IgD-negative memory B cell (primary cell): ENCODE data around the gene CBFB. TPM values are rescaled to one million over a fixed set of nuclear protein-coding genes. Genes with fewer than 3 reads are reported as not detected.
A peak's percentile ranks its signal among the peaks of the same experiment; 100 is the strongest.
"Not testable (repeated sequence)": the region's sequence is repeated elsewhere in the genome, so short reads cannot be mapped to it uniquely, and the experiment has no call there.

Source experiments
- H3K27ac Mint-ChIP-seq, 3 donors: one replicate each; pipeline ENCODE4 v1.8.0; 2020 to 2022; ENCODE audit warnings: mild to moderate bottlenecking in 3 of 3, mixed read lengths in 3 of 3, moderate library complexity in 1 of 3
- H3K27me3 Mint-ChIP-seq: one replicate; pipeline ENCODE4 v1.8.0; 2021; ENCODE audit warnings: mixed read lengths
- H3K36me3 Mint-ChIP-seq: one replicate; pipeline ENCODE4 v1.8.0; 2020; ENCODE audit warnings: mild to moderate bottlenecking, mixed read lengths
- H3K4me1 Mint-ChIP-seq, 3 donors: one replicate each; pipeline ENCODE4 v1.8.0; 2020 to 2022; ENCODE audit warnings: mixed read lengths in 3 of 3, mild to moderate bottlenecking in 1 of 3
- H3K4me3 Mint-ChIP-seq, 4 donors: one replicate each; pipeline ENCODE4 v1.8.0; 2020 to 2022; ENCODE audit warnings: mild to moderate bottlenecking in 4 of 4, mixed read lengths in 4 of 4, moderate library complexity in 3 of 4
- H3K9me3 Mint-ChIP-seq, 3 donors: one replicate each; pipeline ENCODE4 v1.8.0; 2020 to 2021; ENCODE audit warnings: mixed read lengths in 3 of 3, mild to moderate bottlenecking in 1 of 3
- polyA plus RNA-seq: library from polyadenylated mRNA; unstranded; fragments of 300-500 nt; fragmentation: Illumina TruSeq; gene quantifications from one replicate; pipeline ENCODE4 v1.2.3, GENCODE V29; 2021

CBFB gene
- polyA plus RNA-seq, 1 donor from 2014 or later = 43.3 TPM

DNA sequence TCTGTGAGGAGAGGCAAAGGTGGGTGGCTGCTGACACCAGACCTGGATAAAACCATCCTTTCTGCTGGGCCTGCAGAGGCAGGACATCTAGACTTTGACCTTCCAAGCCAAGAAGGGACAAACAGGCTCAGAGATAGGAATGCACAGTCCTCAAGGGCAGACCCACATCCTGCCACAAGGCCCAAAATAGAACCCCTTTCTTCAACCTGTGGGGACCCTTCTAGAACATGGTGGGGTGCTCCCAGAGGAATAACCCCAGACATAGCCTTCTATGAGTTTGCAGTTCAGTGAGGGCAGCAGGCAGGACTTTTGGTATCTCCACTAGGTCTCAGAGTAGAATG lies 3.8 kb upstream of the CBFB start:
- no peaks in the 10 kb centered on the region for H3K9me3 Mint-ChIP-seq
- H3K27ac Mint-ChIP-seq = no peak overlapping the region

GRCh38 chr16:67026570-67026969 lies 2.4 kb upstream of the CBFB start:
- Mint-ChIP-seq H3K9me3 (no peaks in the 10 kb centered on the region), H3K27ac (peak overlapping the region in 1 of 3 donors; percentile 67), H3K4me3 (no peak overlapping the region), H3K36me3 (no peaks in the 10 kb centered on the region), H3K4me1 (peaks cover 10 to 21% (median 17%) of the 10 kb centered on the region in 3 donors), H3K27me3 (no peaks in the 10 kb centered on the region)

More for the DNA sequence above, 3.8 kb upstream of the CBFB start:
- Mint-ChIP-seq H3K27me3 (no peaks in the 10 kb centered on the region), H3K36me3 (peaks cover 2% of the 10 kb centered on the region), H3K4me1 (peaks cover 3 to 15% (median 10%) of the 10 kb centered on the region in 3 donors), H3K4me3 (peak overlapping the region in 1 of 4 donors; percentile 22)

DNA sequence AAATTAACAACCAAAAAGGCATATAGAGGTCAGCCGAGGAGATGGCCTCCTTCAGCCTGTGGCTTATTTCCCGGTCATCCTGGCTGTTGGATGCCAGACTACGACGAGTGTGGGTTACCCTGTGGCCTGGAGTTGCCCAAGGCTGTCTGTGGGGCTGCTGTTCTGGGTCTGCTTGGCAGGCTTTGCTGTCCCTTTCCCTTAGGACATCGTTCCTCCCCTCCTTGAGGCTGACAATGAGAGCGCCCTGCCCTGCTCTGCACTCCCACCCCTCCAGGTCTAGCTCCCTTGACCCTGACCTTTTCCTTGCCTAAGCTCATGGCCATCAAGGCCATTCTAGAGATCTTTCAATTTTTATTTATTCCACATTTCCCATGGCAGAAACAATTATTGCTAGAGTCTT lies 1.9 kb upstream of the CBFB start:
- Mint-ChIP-seq H3K27me3 (no peaks in the 10 kb centered on the region), H3K9me3 (no peaks in the 10 kb centered on the region), H3K4me3 (peak overlapping the region in 2 of 4 donors; percentile 34 to 51), H3K4me1 (peaks cover 10 to 22% (median 21%) of the 10 kb centered on the region in 3 donors), H3K36me3 (no peaks in the 10 kb centered on the region), H3K27ac (peak overlapping the region in 1 of 3 donors; percentile 70)

DNA sequence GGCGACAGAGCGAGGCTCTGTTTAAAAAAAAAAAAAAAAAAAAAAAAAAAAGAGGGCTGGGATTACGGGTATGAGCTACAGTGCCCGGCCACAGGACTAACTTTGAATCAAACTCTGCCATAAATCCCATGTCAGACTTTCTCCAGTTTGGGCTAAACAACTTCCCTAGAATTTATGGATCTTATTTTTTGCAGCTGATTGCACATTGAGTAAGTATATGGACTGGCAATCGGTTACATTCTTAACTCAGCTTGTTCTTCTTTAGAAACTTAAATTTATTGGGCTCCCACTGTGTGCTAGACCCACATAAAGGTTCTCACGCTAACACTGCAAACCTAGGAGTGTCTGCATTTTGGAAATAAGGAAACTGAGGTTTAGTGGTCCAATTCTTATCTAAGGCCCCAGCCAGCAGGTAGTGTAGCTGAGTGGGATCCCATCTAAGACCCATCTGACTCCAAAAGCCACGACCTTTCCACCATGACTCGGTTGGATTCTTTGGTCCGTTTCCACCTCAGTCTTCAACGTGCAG lies 718 bp upstream of the CBFB start:
- H3K4me1 Mint-ChIP-seq = peaks cover 10 to 27% (median 18%) of the 10 kb centered on the region in 3 donors
- H3K36me3 Mint-ChIP-seq = no peaks in the 10 kb centered on the region
- H3K27me3 Mint-ChIP-seq = no peaks in the 10 kb centered on the region
- peak overlapping the region; percentile 94 to 97 (median 97) for H3K27ac Mint-ChIP-seq
- H3K9me3 Mint-ChIP-seq = no peaks in the 10 kb centered on the region
- H3K4me3 Mint-ChIP-seq = peak overlapping the region; percentile 83 to 98 (median 94)

GRCh38 chr16:67029254-67030096 lies 526 bp downstream of the CBFB start:
- Mint-ChIP-seq H3K4me1 (peaks cover 14 to 29% (median 20%) of the 10 kb centered on the region in 3 donors), H3K9me3 (no peaks in the 10 kb centered on the region), H3K27me3 (no peaks in the 10 kb centered on the region), H3K4me3 (peak overlapping the region; percentile 89 to 98 (median 95)), H3K27ac (peak overlapping the region; percentile 80 to 95 (median 90)), H3K36me3 (no peaks in the 10 kb centered on the region)

GRCh38 chr16:67030221-67030962 lies 1.4 kb downstream of the CBFB start:
- H3K9me3 Mint-ChIP-seq = no peaks in the 10 kb centered on the region
- H3K4me1 Mint-ChIP-seq = peaks cover 15 to 35% (median 26%) of the 10 kb centered on the region in 3 donors
- H3K27ac Mint-ChIP-seq = peak overlapping the region; percentile 80 to 95 (median 90)
- no peaks in the 10 kb centered on the region for H3K27me3 Mint-ChIP-seq
- peak overlapping the region; percentile 89 to 98 (median 95) for H3K4me3 Mint-ChIP-seq
- H3K36me3 Mint-ChIP-seq = no peaks in the 10 kb centered on the region

GRCh38 chr16:67034487-67034886 lies 5.5 kb downstream of the CBFB start:
- Mint-ChIP-seq H3K36me3 (no peaks in the 10 kb centered on the region), H3K27ac (no peak overlapping the region), H3K4me1 (peaks cover 19 to 39% (median 21%) of the 10 kb centered on the region in 3 donors)

DNA sequence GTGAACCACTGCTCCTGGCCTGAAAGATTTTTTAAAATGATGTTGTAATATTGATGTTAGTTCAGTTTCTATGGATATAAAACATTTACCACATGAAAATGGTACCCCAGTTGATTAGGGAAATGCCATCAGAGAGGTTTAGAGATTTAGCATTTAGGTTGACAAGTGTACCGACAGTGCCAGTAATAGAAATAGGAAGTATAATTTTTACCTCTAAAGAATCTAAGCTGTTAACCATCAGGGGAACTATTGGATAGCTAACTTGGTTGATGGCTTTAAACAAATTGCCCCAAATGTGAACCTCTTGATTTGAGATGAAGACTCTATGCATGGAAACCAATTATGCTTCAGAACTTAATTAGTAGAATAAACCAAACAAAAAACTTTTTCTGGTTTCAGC lies 6.4 kb downstream of the CBFB start:
- peaks cover 14 to 42% (median 17%) of the 10 kb centered on the region in 3 donors for H3K4me1 Mint-ChIP-seq
- H3K36me3 Mint-ChIP-seq = no peaks in the 10 kb centered on the region
- H3K9me3 Mint-ChIP-seq = no peaks in the 10 kb centered on the region
- H3K27me3 Mint-ChIP-seq = no peaks in the 10 kb centered on the region
- H3K4me3 Mint-ChIP-seq = peak overlapping the region in 3 of 4 donors; percentile 56 to 72 (median 59)
- H3K27ac Mint-ChIP-seq = peak overlapping the region in 1 of 3 donors; percentile 60

More at GRCh38 chr16:67034487-67034886, 5.5 kb downstream of the CBFB start:
- H3K9me3 Mint-ChIP-seq = no peaks in the 10 kb centered on the region
- peak overlapping the region in 2 of 4 donors; percentile 35 to 65 for H3K4me3 Mint-ChIP-seq
- no peaks in the 10 kb centered on the region for H3K27me3 Mint-ChIP-seq

GRCh38 chr16:67036323-67036741 lies 7.4 kb downstream of the CBFB start:
- Mint-ChIP-seq H3K36me3 (no peaks in the 10 kb centered on the region), H3K27me3 (no peaks in the 10 kb centered on the region), H3K4me1 (peaks cover 10 to 43% (median 19%) of the 10 kb centered on the region in 3 donors), H3K4me3 (peak overlapping the region in 1 of 4 donors; percentile 49), H3K9me3 (no peaks in the 10 kb centered on the region), H3K27ac (peak overlapping the region in 1 of 3 donors; percentile 10)

DNA sequence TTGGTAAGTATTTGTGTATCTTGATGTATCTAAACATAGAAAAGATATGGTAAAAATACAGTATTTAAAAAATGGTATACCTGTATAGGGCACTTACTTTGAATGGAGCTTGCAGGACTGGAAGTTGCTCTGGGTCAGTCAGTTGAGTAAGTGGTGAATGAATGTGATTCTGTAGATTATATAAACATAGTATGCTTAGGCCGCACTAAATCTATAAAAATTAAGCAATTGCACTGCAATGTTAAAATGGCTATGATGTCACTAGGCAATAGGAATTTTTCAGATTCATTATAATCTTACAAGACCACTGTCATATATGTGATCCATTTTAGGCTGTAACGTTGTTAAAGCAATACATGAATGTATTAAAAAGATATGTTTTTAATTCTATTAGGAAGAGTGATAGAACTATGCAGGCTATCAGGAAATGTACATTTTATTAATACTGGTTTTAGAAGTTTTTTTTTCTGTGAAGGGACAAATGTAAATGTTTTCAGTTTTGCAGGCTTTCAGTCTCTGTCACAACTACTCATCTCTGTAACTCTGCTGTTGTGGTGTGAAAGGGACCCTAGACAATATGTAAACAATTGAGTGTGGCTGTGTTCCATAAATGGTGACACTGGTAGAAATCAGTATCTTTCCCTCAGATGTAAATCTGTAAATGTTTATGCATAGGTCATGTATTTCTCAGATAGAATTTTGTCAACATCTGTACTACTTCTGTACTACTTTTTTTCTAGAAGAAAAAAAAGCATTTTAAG lies 10.5 kb downstream of the CBFB start:
- Mint-ChIP-seq H3K9me3 (no peaks in the 10 kb centered on the region), H3K4me3 (no peak overlapping the region), H3K27ac (no peak overlapping the region), H3K27me3 (no peaks in the 10 kb centered on the region), H3K36me3 (no peaks in the 10 kb centered on the region), H3K4me1 (peaks cover 7 to 32% (median 18%) of the 10 kb centered on the region in 3 donors)

GRCh38 chr16:67040166-67040565 lies 11.2 kb downstream of the CBFB start:
- H3K4me3 Mint-ChIP-seq = no peak overlapping the region
- H3K36me3 Mint-ChIP-seq = no peaks in the 10 kb centered on the region
- no peaks in the 10 kb centered on the region for H3K27me3 Mint-ChIP-seq
- H3K4me1 Mint-ChIP-seq = peaks cover 3 to 27% (median 16%) of the 10 kb centered on the region in 3 donors
- H3K27ac Mint-ChIP-seq = no peak overlapping the region
- H3K9me3 Mint-ChIP-seq = no peaks in the 10 kb centered on the region

DNA sequence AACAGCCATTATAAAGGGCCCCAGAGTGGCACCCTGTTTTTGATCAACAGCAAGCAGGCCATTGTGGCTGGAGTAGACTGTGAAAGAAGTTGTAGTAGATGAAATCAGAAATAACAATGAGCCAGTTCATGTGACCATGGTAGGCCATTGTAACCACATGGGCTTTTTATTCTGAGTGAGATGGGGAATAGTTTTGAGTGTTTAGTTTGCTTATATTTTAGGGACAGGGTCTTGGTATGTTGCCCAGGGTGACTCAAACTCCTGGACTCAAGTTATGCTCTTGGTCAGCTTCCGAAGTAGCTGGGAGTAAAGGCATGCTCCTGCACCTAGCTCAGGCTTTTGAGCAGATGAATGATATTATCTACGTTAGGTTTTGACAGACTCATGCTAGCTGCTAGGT lies 12.0 kb downstream of the CBFB start:
- Mint-ChIP-seq H3K27ac (peak overlapping the region in 2 of 3 donors; percentile 39 to 50), H3K4me1 (peaks cover 0 to 23% (median 15%) of the 10 kb centered on the region in 3 donors), H3K36me3 (no peaks in the 10 kb centered on the region), H3K4me3 (no peak overlapping the region), H3K27me3 (no peaks in the 10 kb centered on the region), H3K9me3 (no peaks in the 10 kb centered on the region)

DNA sequence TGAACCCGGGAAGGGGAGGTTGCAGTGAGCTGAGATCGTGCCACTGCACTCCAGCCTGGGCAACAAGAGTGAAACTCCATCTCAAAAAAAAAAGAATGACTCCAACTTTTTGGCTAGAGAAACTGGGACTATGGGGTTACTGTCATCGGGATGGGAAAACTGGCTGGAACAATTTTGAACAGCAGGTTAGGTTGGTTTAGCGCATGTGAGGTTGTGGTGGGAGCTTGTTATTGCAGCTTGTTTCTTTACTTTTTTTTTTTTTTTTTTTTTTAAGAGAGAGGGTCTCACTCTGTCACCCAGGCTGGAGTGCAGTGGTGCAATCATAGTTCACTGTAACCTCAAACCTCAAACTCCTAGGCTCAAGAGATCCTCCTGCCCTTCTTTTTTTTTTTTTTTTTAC lies 12.6 kb downstream of the CBFB start:
- not testable (repeated sequence) for H3K36me3 Mint-ChIP-seq, H3K9me3 Mint-ChIP-seq, H3K27me3 Mint-ChIP-seq, H3K4me3 Mint-ChIP-seq
- H3K4me1 Mint-ChIP-seq = peaks cover 4 to 20% (median 13%) of the 10 kb centered on the region in 3 donors
- H3K27ac Mint-ChIP-seq = peak overlapping the region in 1 of 3 donors; percentile 50

- no peak overlapping the region for H3K27ac Mint-ChIP-seq
- no peak overlapping the region for H3K4me3 Mint-ChIP-seq
- no peaks in the 10 kb centered on the region for H3K27me3 Mint-ChIP-seq
- no peaks in the 10 kb centered on the region for H3K36me3 Mint-ChIP-seq
- H3K4me1 Mint-ChIP-seq = peaks cover 6 to 20% (median 12%) of the 10 kb centered on the region in 3 donors
- no peaks in the 10 kb centered on the region for H3K9me3 Mint-ChIP-seq
Observed at GRCh38 chr16:67043420-67043819, 14.5 kb downstream of the CBFB start.
